GM15510 (cell line): ENCODE data around the gene DNAAF8.

Experiments
- POLR2A ChIP-seq: IDR thresholded peaks from 3 replicates; pipeline ENCODE4 v1.6.1; 2011; ENCODE audit warnings: borderline replicate concordance; ENCODE audit not compliant: insufficient read length; ENCODE audit errors: extremely low read depth

DNAAF8 gene

GRCh38 chr16:4734063-4734729 lies at the start of gene DNAAF8, which contains the start of gene ANKS3:
Gene DNAAF8 (plus strand): TSS chr16:4734537. CDS start chr16:4736515, 1,978 bp downstream.
Gene ANKS3 (minus strand): TSS chr16:4734271. CDS start chr16:4730149, 4,122 bp downstream.
- TF ChIP-seq POLR2A: peak; percentile 66

GRCh38 chr16:4684763-4685162 lies 49.6 kb upstream of the DNAAF8 start:
- no peak for TF ChIP-seq POLR2A

- no peak for TF ChIP-seq POLR2A
Measured at GRCh38 chr16:4685292-4685691, 49.0 kb upstream of the DNAAF8 start.

GRCh38 chr16:4685776-4686496 lies 48.4 kb upstream of the DNAAF8 start:
- TF ChIP-seq POLR2A: no peak

GRCh38 chr16:4686497-4687210 lies 47.7 kb upstream of the DNAAF8 start:
- no peak for TF ChIP-seq POLR2A

- TF ChIP-seq POLR2A: no peak
Measured at GRCh38 chr16:4687416-4687815, 46.9 kb upstream of the DNAAF8 start.

- no peak for TF ChIP-seq POLR2A
Measured at GRCh38 chr16:4687946-4688673, 46.2 kb upstream of the DNAAF8 start.

- TF ChIP-seq POLR2A: no peak
Measured at GRCh38 chr16:4688674-4689045, 45.7 kb upstream of the DNAAF8 start.

GRCh38 chr16:4689091-4689671 lies 45.2 kb upstream of the DNAAF8 start:
- no peak for TF ChIP-seq POLR2A

GRCh38 chr16:4689864-4690704 lies 44.3 kb upstream of the DNAAF8 start:
- no peak for TF ChIP-seq POLR2A

GRCh38 chr16:4690946-4691665 lies 43.2 kb upstream of the DNAAF8 start:
- no peak for TF ChIP-seq POLR2A

GRCh38 chr16:4691666-4692412 lies 42.5 kb upstream of the DNAAF8 start:
- TF ChIP-seq POLR2A: no peak
